Spleen (tissue), 11 donors: ENCODE results near the gene EFHB. TPM values are rescaled to one million over a fixed set of nuclear protein-coding genes. Genes with fewer than 3 reads are reported as not detected.
A peak's percentile ranks its signal among the peaks of the same experiment; 100 is the strongest.

Source experiments
- DNase-seq: peaks from one replicate; pipeline ENCODE4 v3.0.0-alpha.2; 2020
- H3K27ac ChIP-seq, 8 donors: fragments of 200-600 bp; sonication (generic) in 7 of 8; 1 replicate in 4 of 8; 2 replicates in 4 of 8; pipeline versions ENCODE4 v1.5.0 to v1.8.0; 2016 to 2021; ENCODE audit warnings: inconsistent platforms in 4 of 8, mild to moderate bottlenecking in 4 of 8, moderate library complexity in 1 of 8
- H3K27me3 ChIP-seq, 7 donors: fragments of 200-600 bp; sonication (generic) in 6 of 7; replicated peaks in 1 of 7; 1 replicate in 4 of 7; 2 replicates in 3 of 7; pipeline versions ENCODE4 v1.5.0 to v1.8.0; 2016 to 2021; ENCODE audit warnings: inconsistent platforms in 3 of 7, mild to moderate bottlenecking in 1 of 7
- H3K36me3 ChIP-seq, 6 donors: fragments of 200-600 bp; sonication (generic) in 5 of 6; 1 replicate in 4 of 6; 2 replicates in 2 of 6; pipeline versions ENCODE4 v1.5.0 to v1.8.0; 2016 to 2021; ENCODE audit warnings: inconsistent platforms in 2 of 6
- H3K4me1 ChIP-seq, 6 donors: fragments of 200-600 bp; sonication (generic) in 5 of 6; 1 replicate in 3 of 6; 2 replicates in 3 of 6; pipeline versions ENCODE4 v1.5.0 to v1.8.0; 2016 to 2021; ENCODE audit warnings: inconsistent platforms in 3 of 6
- H3K4me3 ChIP-seq, 8 donors: fragments of 200-600 bp; sonication (generic) in 7 of 8; 1 replicate in 4 of 8; 2 replicates in 4 of 8; pipeline versions ENCODE4 v1.5.0 to v1.8.0; 2016 to 2021; ENCODE audit warnings: inconsistent platforms in 4 of 8, mild to moderate bottlenecking in 4 of 8, moderate library complexity in 2 of 8
- H3K9me3 ChIP-seq, 8 donors: fragments of 200-600 bp; sonication (generic) in 7 of 8; 1 replicate in 4 of 8; 2 replicates in 4 of 8; pipeline versions ENCODE4 v1.5.0 to v1.8.0; 2016 to 2021; ENCODE audit warnings: inconsistent platforms in 4 of 8
- POLR2A ChIP-seq, 3 donors: fragments of 450-650 bp; IDR thresholded peaks; one replicate each; pipeline ENCODE4 v1.5.1; 2017; ENCODE audit warnings: antibody characterized with exemption in 3 of 3, mild to moderate bottlenecking in 1 of 3
- POLR2AphosphoS5 ChIP-seq, 3 donors: sonication (generic); formaldehyde crosslinking; IDR thresholded peaks; one replicate each; pipeline ENCODE4 v1.5.1; 2017; ENCODE audit warnings: antibody characterized with exemption in 3 of 3
- WGBS, 5 donors: extraction: QIAGEN DNeasy Blood & Tissue Kit in 3 of 5; methylation state at CpG; one replicate each; pipeline versions ENCODE4 v1.1.5 to v1.1.7; 2013 to 2018; 5-methylcytosine and 5-hydroxymethylcytosine counted together
- intact Hi-C: fragments of 100-400 bp; cut with DNase I; formaldehyde crosslinking; loops from one replicate; pipeline ENCODE4 v1.15.0; 2023; ENCODE audit warnings: low total_unique reads
- polyA plus RNA-seq, 3 donors: library from polyadenylated mRNA; stranded (reverse); fragments of 200-250 nt; gene quantifications; one replicate each; pipeline ENCODE4 v1.2.1, GENCODE V29; 2013
- total RNA-seq, 7 donors: library from RNA; depleted of rRNA in 3 of 7; stranded (reverse); fragments of >200 nt in 3 of 7; fragmentation: NEBNext Ultra II Directional in 4 of 7; extraction: Animal tissue kit (Norgen Biotek cat#: 25700) in 4 of 7; gene quantifications; one replicate each; pipeline versions ENCODE4 v1.1.0 to v1.2.1, GENCODE V29; 2016 to 2021
- TF ChIP-seq, protein P1 (sequence below), 11 experiments: fragments of 200-600 bp in 7 of 11; fragments of 450-650 bp in 4 of 11; sonication (generic) in 4 of 11; IDR thresholded peaks in 8 of 11; conservative IDR thresholded peaks in 3 of 11; 1 replicate in 7 of 11; 2 replicates in 4 of 11; pipeline versions ENCODE4 v1.4.0 to v1.8.0; 2016 to 2021; ENCODE audit warnings: antibody characterized with exemption in 11 of 11, inconsistent platforms in 4 of 11, mild to moderate bottlenecking in 1 of 11
- donor health status: healthy with polysubstance abuse.
- donor health status: DM: no; HTN: no; CAD: no; lungs with moderate emphysema.
- donor health status: DM: no; HTN: no; CAD: no.
- donor health status: Bipolar disorder and iron deficiency.
- donor health status: healthy.
- donor health status: DM: no; HTN: no; CAD: no.
- donor health status: DM: yes; HTN: yes; CAD: no.

EFHB gene
- total and polyA plus RNA-seq, 10 donors, result 0.83 to 2.7 (median 1.6) TPM; not detected in 2

DNA sequence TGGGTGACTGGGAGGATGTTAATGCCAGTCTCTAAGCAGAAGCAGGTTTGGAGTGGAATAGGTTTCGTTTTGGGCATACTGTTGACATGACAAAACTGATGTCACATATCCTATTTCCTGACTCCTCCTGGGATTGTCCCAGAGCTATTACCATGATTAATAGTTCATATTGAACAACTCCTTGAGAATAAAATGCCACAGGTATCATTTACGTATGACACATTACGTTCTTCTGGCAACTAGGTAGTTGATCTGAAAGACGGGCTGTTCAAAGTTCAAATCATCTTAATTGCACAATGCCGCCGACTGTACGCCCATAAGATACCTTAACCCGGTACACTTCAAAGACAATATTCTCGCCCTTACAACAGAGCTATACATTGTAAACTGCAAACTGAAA lies 11.5 kb upstream of the EFHB start:
- no peak for TF ChIP-seq POLR2AphosphoS5 (IDR thresholded peaks at IDR 0.05)
- TF ChIP-seq POLR2A (IDR thresholded peaks at IDR 0.05), result no peak
- TF ChIP-seq, protein P1, sequence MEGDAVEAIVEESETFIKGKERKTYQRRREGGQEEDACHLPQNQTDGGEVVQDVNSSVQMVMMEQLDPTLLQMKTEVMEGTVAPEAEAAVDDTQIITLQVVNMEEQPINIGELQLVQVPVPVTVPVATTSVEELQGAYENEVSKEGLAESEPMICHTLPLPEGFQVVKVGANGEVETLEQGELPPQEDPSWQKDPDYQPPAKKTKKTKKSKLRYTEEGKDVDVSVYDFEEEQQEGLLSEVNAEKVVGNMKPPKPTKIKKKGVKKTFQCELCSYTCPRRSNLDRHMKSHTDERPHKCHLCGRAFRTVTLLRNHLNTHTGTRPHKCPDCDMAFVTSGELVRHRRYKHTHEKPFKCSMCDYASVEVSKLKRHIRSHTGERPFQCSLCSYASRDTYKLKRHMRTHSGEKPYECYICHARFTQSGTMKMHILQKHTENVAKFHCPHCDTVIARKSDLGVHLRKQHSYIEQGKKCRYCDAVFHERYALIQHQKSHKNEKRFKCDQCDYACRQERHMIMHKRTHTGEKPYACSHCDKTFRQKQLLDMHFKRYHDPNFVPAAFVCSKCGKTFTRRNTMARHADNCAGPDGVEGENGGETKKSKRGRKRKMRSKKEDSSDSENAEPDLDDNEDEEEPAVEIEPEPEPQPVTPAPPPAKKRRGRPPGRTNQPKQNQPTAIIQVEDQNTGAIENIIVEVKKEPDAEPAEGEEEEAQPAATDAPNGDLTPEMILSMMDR (IDR thresholded peaks at IDR 0.05 in 8 of 11, conservative IDR thresholded peaks at IDR 0.05 in 3 of 11), result no peak
- Histone ChIP-seq H3K9me3 (no peaks in the 10 kb centered on the region), H3K27me3 (no peaks in the 10 kb centered on the region), H3K4me1 (peaks cover 23 to 42% (median 32%) of the 10 kb centered on the region in 6 donors), H3K36me3 (peaks cover 0 to 3% (median 0%) of the 10 kb centered on the region in 6 donors), H3K4me3 (peak overlapping the region in 2 of 8 donors; percentile 79 to 89), H3K27ac (peak overlapping the region in 1 of 8 donors; percentile 97)
- 94 to 96% (median 94%) methylated on average over 9 of the region's 9 CpGs for WGBS, 5 donors
- intact Hi-C loops, result loop anchor here (10.0 kb wide), 1 partner anchor 99 kb away; the partner anchor contains the start of gene KAT2B
- DNase-seq, result no peak

DNA sequence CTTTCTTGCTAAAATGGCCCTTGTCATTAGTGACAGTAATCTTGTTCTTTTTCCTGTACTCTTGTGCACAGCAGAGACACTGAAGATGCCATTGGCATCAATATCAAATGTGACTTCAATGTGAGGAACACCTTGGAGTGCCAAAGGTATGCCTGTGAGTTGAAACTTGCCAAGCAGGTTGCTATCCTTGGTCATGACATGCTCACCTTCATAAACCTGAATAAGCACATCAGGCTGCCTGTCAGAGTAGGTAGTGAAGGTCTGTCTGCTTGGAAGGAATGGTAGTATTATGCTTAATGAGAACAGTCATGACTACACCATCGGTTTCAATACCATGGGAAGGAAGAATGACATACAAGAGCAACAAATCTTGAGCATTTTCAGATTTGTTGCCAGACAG lies 6.6 kb upstream of the EFHB start:
- H3K9me3 ChIP-seq, result no peaks in the 10 kb centered on the region
- no peak overlapping the region for H3K27ac ChIP-seq
- intact Hi-C loops, result loop anchor here (5.0 to 10.0 kb wide), 2 partner anchors 104 to 247 kb away; partner anchors contain the start of genes KAT2B and SGO1
- peaks cover 0 to 5% (median 2%) of the 10 kb centered on the region in 6 donors for H3K4me1 ChIP-seq
- no peak for DNase-seq
- 71 to 95% (median 90%) methylated on average over 1 of the region's 1 CpG for WGBS, 5 donors
- no peaks in the 10 kb centered on the region for H3K27me3 ChIP-seq
- no peak for TF ChIP-seq POLR2AphosphoS5 (IDR thresholded peaks at IDR 0.05)
- H3K4me3 ChIP-seq, result no peak overlapping the region
- H3K36me3 ChIP-seq, result no peaks in the 10 kb centered on the region

DNA sequence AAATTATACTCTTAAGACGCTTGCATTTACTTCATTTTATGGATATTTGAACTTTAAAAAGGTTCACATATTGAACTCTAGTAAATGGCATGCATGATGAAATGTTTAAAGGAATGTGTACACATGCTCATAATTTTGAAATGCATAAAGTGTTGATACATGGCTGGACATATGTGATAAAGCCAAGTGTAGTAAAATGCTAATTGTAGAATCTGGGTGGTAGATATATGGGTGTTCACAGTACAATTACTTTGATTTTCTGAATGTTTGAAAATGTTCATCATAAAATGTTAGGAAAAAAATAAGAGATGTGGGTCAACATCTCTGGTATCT lies 4.2 kb upstream of the EFHB start:
- H3K9me3 ChIP-seq, result no peaks in the 10 kb centered on the region
- H3K36me3 ChIP-seq, result no peaks in the 10 kb centered on the region
- 85 to 96% (median 88%) methylated on average over 1 of the region's 1 CpG for WGBS, 5 donors
- H3K27ac ChIP-seq, result no peak overlapping the region
- intact Hi-C loops, result no loop called here
- no peak overlapping the region for H3K4me3 ChIP-seq
- TF ChIP-seq POLR2A (IDR thresholded peaks at IDR 0.05) (no peak), POLR2AphosphoS5 (IDR thresholded peaks at IDR 0.05) (no peak)
- TF ChIP-seq, protein P1 (IDR thresholded peaks at IDR 0.05 in 8 of 11, conservative IDR thresholded peaks at IDR 0.05 in 3 of 11), result no peak
- H3K27me3 ChIP-seq, result peaks cover 0 to 8% (median 0%) of the 10 kb centered on the region in 7 donors
- no peaks in the 10 kb centered on the region for H3K4me1 ChIP-seq
- DNase-seq, result no peak

DNA sequence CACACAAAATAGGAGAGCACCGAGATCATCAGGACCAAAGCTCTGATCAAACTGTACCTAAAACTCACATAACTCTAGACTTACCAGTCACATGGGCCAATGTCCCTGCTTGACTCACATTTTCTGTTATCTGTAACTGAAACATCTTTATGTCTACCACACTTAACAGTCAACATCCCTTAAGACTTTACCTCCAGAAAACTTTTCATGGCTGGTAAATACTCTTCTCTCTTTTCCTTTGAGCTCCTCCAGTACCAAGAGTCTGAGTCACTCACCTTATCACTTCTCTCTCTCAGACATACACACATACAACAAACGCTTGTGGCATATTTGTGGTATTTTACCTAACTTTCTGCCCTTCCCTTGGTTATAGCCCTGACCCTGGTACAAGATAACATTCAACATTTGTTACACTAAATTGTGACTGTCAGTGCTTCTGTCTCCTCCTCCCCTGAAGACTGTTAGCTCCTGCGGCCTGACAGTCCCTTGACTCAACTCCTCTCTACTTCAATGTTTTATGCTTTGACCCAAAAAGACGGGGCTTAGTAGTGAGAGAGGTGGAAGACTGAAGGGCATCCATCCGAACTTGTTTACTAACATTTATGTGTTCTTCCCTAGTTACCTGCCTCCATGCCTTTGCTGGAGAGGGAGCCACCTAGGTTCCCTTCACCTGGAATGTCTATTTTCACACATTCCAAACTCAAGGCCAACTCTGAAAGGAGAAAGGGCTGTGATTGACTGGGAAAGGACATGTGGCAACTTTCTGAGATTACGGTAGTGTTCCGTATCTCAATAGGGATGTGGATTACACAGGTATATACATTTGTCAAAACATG lies 3.7 kb upstream of the EFHB start:
- peaks cover 0 to under 1% (median 0%) of the 10 kb centered on the region in 6 donors for H3K4me1 ChIP-seq
- H3K4me3 ChIP-seq, result no peak overlapping the region
- no peaks in the 10 kb centered on the region for H3K36me3 ChIP-seq
- H3K9me3 ChIP-seq, result no peaks in the 10 kb centered on the region
- H3K27ac ChIP-seq, result no peak overlapping the region
- intact Hi-C loops, result no loop called here
- WGBS, 5 donors, result 72 to 85% (median 75%) methylated on average over 7 of the region's 7 CpGs
- H3K27me3 ChIP-seq, result peaks cover 0 to 8% (median 0%) of the 10 kb centered on the region in 7 donors
- TF ChIP-seq, protein P1 (IDR thresholded peaks at IDR 0.05 in 8 of 11, conservative IDR thresholded peaks at IDR 0.05 in 3 of 11), result no peak
- TF ChIP-seq POLR2AphosphoS5 (IDR thresholded peaks at IDR 0.05), result no peak
- no peak for TF ChIP-seq POLR2A (IDR thresholded peaks at IDR 0.05)
- no peak for DNase-seq
